GM12801 (cell line): Measurements from ENCODE around the gene MIER2.

ENCODE experiments used
- CTCF ChIP-seq: IDR thresholded peaks from one replicate; pipeline ENCODE4 v1.5.1; 2011; ENCODE audit warnings: control low read depth; ENCODE audit not compliant: insufficient read length; ENCODE audit errors: extremely low read depth

The MIER2 gene

GRCh38 chr19:377801-378581 lies 33.4 kb upstream of the MIER2 start:
- TF ChIP-seq CTCF, result no peak

GRCh38 chr19:376111-376470 lies 31.5 kb upstream of the MIER2 start:
- TF ChIP-seq CTCF, result no peak

- TF ChIP-seq CTCF, result no peak
Measured at GRCh38 chr19:375395-376110, 31.0 kb upstream of the MIER2 start.

- no peak for TF ChIP-seq CTCF
Measured at GRCh38 chr19:374886-375235, 30.3 kb upstream of the MIER2 start.

- no peak for TF ChIP-seq CTCF
Measured at GRCh38 chr19:374183-374885, 29.7 kb upstream of the MIER2 start.

GRCh38 chr19:373391-374182 lies 29.0 kb upstream of the MIER2 start:
- TF ChIP-seq CTCF, result no peak

- no peak for TF ChIP-seq CTCF
Measured at GRCh38 chr19:372306-372890, 27.8 kb upstream of the MIER2 start.
